B cell (primary cell): ENCODE data around the gene EPHB3. TPM values are rescaled to one million over a fixed set of nuclear protein-coding genes. Genes with fewer than 3 reads are reported as not detected.

Source experiments
- ATAC-seq: fragments of 200-7000 bp; cut with Tn5 transposase; one replicate; pipeline ENCODE4 v1.10.0; 2021; ENCODE audit warnings: low read depth, mild to moderate bottlenecking, moderate number of reproducible peaks, moderate library complexity
- CTCF ChIA-PET: fragments of 350-600 bp; sonication (Branson Sonifier 250); formaldehyde crosslinking; loops from one replicate; lab custom pipeline; 2021; ENCODE audit warnings: antibody characterized with exemption, inconsistent platforms; lab: Charles Lee
- POLR2A ChIA-PET: fragments of 350-600 bp; sonication (Branson Sonifier 250); formaldehyde crosslinking; loops from one replicate; lab custom pipeline; 2021; ENCODE audit warnings: antibody characterized with exemption; lab: Charles Lee
- DNase-seq: peaks from one replicate; pipeline ENCODE4 v3.0.0; 2013
- H2AFZ ChIP-seq: 2 replicates; pipeline ENCODE4 v1.6.1; 2012; ENCODE audit warnings: mild to moderate bottlenecking, low read depth, low read length; ENCODE audit not compliant: insufficient read depth, poor library complexity, severe bottlenecking
- H3K27ac ChIP-seq, 2 donors: 1 replicate in 1 of 2; 2 replicates in 1 of 2; pipeline ENCODE4 v1.5.1; 2012 to 2013; ENCODE audit warnings: low read length in 2 of 2, mild to moderate bottlenecking in 2 of 2, moderate library complexity in 1 of 2
- H3K27me3 ChIP-seq, 4 experiments: fragments of 200-600 bp in 1 of 4; sonication (generic) in 1 of 4; replicated peaks in 1 of 4; 1 replicate in 2 of 4; 2 replicates in 2 of 4; pipeline versions ENCODE4 v1.6.1 to v1.7.0; 2013 to 2016; ENCODE audit warnings: low read length in 3 of 4, mild to moderate bottlenecking in 2 of 4, mixed read lengths in 1 of 4, moderate library complexity in 1 of 4; ENCODE audit not compliant: insufficient read depth in 4 of 4, control insufficient read depth in 3 of 4; ENCODE audit errors: control extremely low read depth in 1 of 4
- H3K36me3 ChIP-seq, 2 experiments: replicated peaks in 1 of 2; 1 replicate in 1 of 2; 2 replicates in 1 of 2; pipeline versions ENCODE4 v1.6.1 to v1.7.1; 2013; ENCODE audit warnings: low read length in 1 of 2; ENCODE audit not compliant: insufficient read depth in 2 of 2, control insufficient read depth in 1 of 2; ENCODE audit errors: control extremely low read depth in 1 of 2, extremely low read depth in 1 of 2
- H3K4me1 ChIP-seq, 2 donors: fragments of 200-600 bp in 1 of 2; sonication (generic) in 1 of 2; 1 replicate in 1 of 2; 2 replicates in 1 of 2; pipeline versions ENCODE4 v1.5.1 to v1.6.1; 2013 to 2017; ENCODE audit warnings: low read length in 2 of 2; ENCODE audit not compliant: control insufficient read depth in 2 of 2, insufficient read depth in 2 of 2
- H3K4me2 ChIP-seq: replicated peaks from 2 replicates; pipeline ENCODE3; 2012; ENCODE audit warnings: mild to moderate bottlenecking, low read depth, low read length; ENCODE audit not compliant: poor library complexity, severe bottlenecking
- H3K4me3 ChIP-seq, 5 experiments: fragments of 200-600 bp in 1 of 5; sonication (generic) in 1 of 5; 1 replicate in 3 of 5; 2 replicates in 2 of 5; pipeline versions ENCODE4 v1.5.1 to v1.7.0; 2011 to 2016; ENCODE audit warnings: low read length in 4 of 5, mild to moderate bottlenecking in 4 of 5, low read depth in 2 of 5, control low read depth in 1 of 5, moderate library complexity in 1 of 5; ENCODE audit not compliant: insufficient read depth in 1 of 5; ENCODE audit errors: control extremely low read depth in 1 of 5, extremely low read depth in 1 of 5
- H3K79me2 ChIP-seq: fragments of 200-600 bp; sonication (generic); one replicate; pipeline ENCODE4 v1.6.0; 2016; ENCODE audit warnings: low read length; ENCODE audit not compliant: control insufficient read depth, insufficient read depth
- H3K9ac ChIP-seq: fragments of 200-600 bp; sonication (generic); 2 replicates; pipeline ENCODE4 v1.6.1; 2017; ENCODE audit warnings: mild to moderate bottlenecking, low read length, moderate library complexity
- H3K9me3 ChIP-seq, 3 donors: one replicate each; pipeline versions ENCODE4 v1.6.1 to v1.7.1; 2013; ENCODE audit warnings: low read length in 2 of 3; ENCODE audit not compliant: control insufficient read depth in 2 of 3, insufficient read depth in 1 of 3; ENCODE audit errors: control extremely low read depth in 1 of 3
- H4K20me1 ChIP-seq: 2 replicates; pipeline ENCODE4 v1.6.0; 2012; ENCODE audit warnings: mild to moderate bottlenecking, low read length; ENCODE audit not compliant: insufficient read depth, control insufficient read depth, poor library complexity, severe bottlenecking
- H3K27ac Mint-ChIP-seq: one replicate; pipeline ENCODE4 v1.8.0; 2021; ENCODE audit warnings: mixed read lengths
- H3K27me3 Mint-ChIP-seq: one replicate; pipeline ENCODE4 v1.8.0; 2021; ENCODE audit warnings: mixed read lengths
- H3K4me1 Mint-ChIP-seq: one replicate; pipeline ENCODE4 v1.8.0; 2021; ENCODE audit warnings: mixed read lengths
- H3K4me3 Mint-ChIP-seq: one replicate; pipeline ENCODE4 v1.8.0; 2021; ENCODE audit warnings: mixed read lengths
- H3K9me3 Mint-ChIP-seq: one replicate; pipeline ENCODE4 v1.8.0; 2022; ENCODE audit warnings: mixed read lengths; ENCODE audit not compliant: insufficient read depth
- CTCF ChIP-seq: fragments of 200-600 bp; IDR thresholded peaks from one replicate; pipeline ENCODE4 v1.8.0; 2022; ENCODE audit warnings: antibody characterized with exemption, mild to moderate bottlenecking
- EZH2 ChIP-seq: IDR thresholded peaks from 2 replicates; pipeline ENCODE4 v1.6.1; 2012; ENCODE audit warnings: borderline replicate concordance, low read depth, mild to moderate bottlenecking, moderate library complexity, low read length; ENCODE audit not compliant: insufficient read depth, poor library complexity, severe bottlenecking
- WGBS: methylation state at CpG from one replicate; pipeline ENCODE4 v1.1.5; 2013; ENCODE audit warnings: missing lambda C conversion rate; ENCODE audit not compliant: insufficient coverage; 5-methylcytosine and 5-hydroxymethylcytosine counted together
- intact Hi-C: fragments of 100-400 bp; cut with micrococcal nuclease; formaldehyde crosslinking; loops from one replicate; pipeline ENCODE4 v1.10.0; 2022
- polyA plus RNA-seq: library from polyadenylated mRNA; depleted of rRNA; stranded (reverse); fragments of >200 nt; gene quantifications from 2 replicates; pipeline ENCODE4 v1.2.3, GENCODE V29; 2012
- total RNA-seq, 2 donors: library from RNA; stranded (reverse); fragments of 120-200 nt in 1 of 2; gene quantifications; 1 replicate in 1 of 2; 2 replicates in 1 of 2; pipeline versions ENCODE4 v1.2.3 to v1.2.4, GENCODE V29; 2013 to 2022

EPHB3 gene
- total and polyA plus RNA-seq, 2 donors (not counting 1 experiment from before 2014, with no cell fraction given), result 0.06 to 0.07 TPM

GRCh38 chr3:184603151-184604030, 41.8 kb downstream of the EPHB3 start:
- ChIA-PET CTCF (interaction anchor here (0.9 kb wide), 1 partner anchor 42 kb away, joined by 4 read pairs; the partner anchor contains the start of gene EPHB3), POLR2A (no interaction called here)
- H3K9me3 ChIP-seq, result no peaks in the 10 kb centered on the region
- no peaks in the 10 kb centered on the region for H3K79me2 ChIP-seq
- no peak for TF ChIP-seq CTCF
- TF ChIP-seq EZH2, result no peak
- peak overlapping the region in 3 of 5 experiments; percentile 27 to 28 (median 28) for H3K4me3 ChIP-seq
- Mint-ChIP-seq H3K4me1 (peaks cover 27% of the 10 kb centered on the region), H3K27me3 (peaks cover 59% of the 10 kb centered on the region), H3K4me3 (peak overlapping the region; percentile 74), H3K9me3 (no peaks in the 10 kb centered on the region), H3K27ac (no peak overlapping the region)
- H3K27ac ChIP-seq, result no peak overlapping the region
- H3K4me2 ChIP-seq, result peak overlapping the region; percentile 77
- H2AFZ ChIP-seq, result peak overlapping the region; percentile 42
- peak; percentile 32 for DNase-seq
- intact Hi-C loops, result no loop called here
- no peaks in the 10 kb centered on the region for H3K36me3 ChIP-seq
- ATAC-seq, result no peak
- peaks cover 0 to 56% (median 32%) of the 10 kb centered on the region in 4 experiments for H3K27me3 ChIP-seq
- WGBS, result 24% methylated on average over 11 of the region's 20 CpGs
- peaks cover 27 to 36% of the 10 kb centered on the region in 2 donors for H3K4me1 ChIP-seq
- H4K20me1 ChIP-seq, result no peaks in the 10 kb centered on the region
- peak overlapping the region; percentile 42 for H3K9ac ChIP-seq
